GM18907 (cell line): Measurements from ENCODE around the gene RALGPS1.

Experiments
- ATAC-seq: cut with Tn5 transposase; IDR thresholded peaks from one replicate; pipeline ENCODE4 v1.9.1; 2021; ENCODE audit warnings: mild to moderate bottlenecking, moderate library complexity; ENCODE audit not compliant: unreplicated experiment

The RALGPS1 gene

GRCh38 chr9:127214421-127215267 is 300.1 kb downstream of the RALGPS1 start:
- no peak for ATAC-seq

GRCh38 chr9:127215268-127216209 is 301.0 kb downstream of the RALGPS1 start:
- no peak for ATAC-seq

GRCh38 chr9:127216210-127216887 is 301.8 kb downstream of the RALGPS1 start:
- ATAC-seq, result no peak

GRCh38 chr9:127216888-127217217 is 302.3 kb downstream of the RALGPS1 start:
- no peak for ATAC-seq

GRCh38 chr9:127218818-127219217 is 304.2 kb downstream of the RALGPS1 start:
- no peak for ATAC-seq

- ATAC-seq, result no peak
Observed at GRCh38 chr9:127219520-127219919, 304.9 kb downstream of the RALGPS1 start.

GRCh38 chr9:127221695-127222094 is 307.1 kb downstream of the RALGPS1 start:
- ATAC-seq, result no peak

- no peak for ATAC-seq
Observed at GRCh38 chr9:127222388-127223095, 308.0 kb downstream of the RALGPS1 start.

GRCh38 chr9:127223266-127223665 is 308.7 kb downstream of the RALGPS1 start:
- ATAC-seq, result no peak

GRCh38 chr9:127223810-127224177 is 309.2 kb downstream of the RALGPS1 start:
- ATAC-seq, result no peak

GRCh38 chr9:127224178-127224882 is 309.7 kb downstream of the RALGPS1 start:
- ATAC-seq, result peak; percentile 58

GRCh38 chr9:127224883-127225739 is 310.5 kb downstream of the RALGPS1 start:
- ATAC-seq, result peak; percentile 46

- ATAC-seq, result no peak
Observed at GRCh38 chr9:127225801-127226625, 311.4 kb downstream of the RALGPS1 start.

GRCh38 chr9:127229691-127230417 is 315.3 kb downstream of the RALGPS1 start:
- no peak for ATAC-seq

GRCh38 chr9:127231666-127232065 is 317.1 kb downstream of the RALGPS1 start:
- no peak for ATAC-seq

- no peak for ATAC-seq
Observed at GRCh38 chr9:127232833-127233549, 318.4 kb downstream of the RALGPS1 start.

GRCh38 chr9:127233550-127233949 is 319.0 kb downstream of the RALGPS1 start:
- ATAC-seq, result no peak
